GM23338 (cell line): ENCODE measurements around the gene TTBK1. TPM values are rescaled to one million over a fixed set of nuclear protein-coding genes. Genes with fewer than 3 reads are reported as not detected.

Source experiments
- ATAC-seq: fragments of 200-7000 bp; cut with Tn5 transposase; 3 replicates; pipeline ENCODE4 v1.9.1; 2020
- DNase-seq: peaks from one replicate; pipeline ENCODE4 v3.0.0-alpha.2; 2015; ENCODE audit warnings: low spot score
- H2AFZ ChIP-seq: fragments of 200-600 bp; sonication (generic); 2 replicates; pipeline ENCODE4 v1.8.0; 2016; ENCODE audit warnings: antibody characterized with exemption, mild to moderate bottlenecking, moderate library complexity
- H3F3A ChIP-seq: fragments of 200-600 bp; sonication (generic); replicated peaks from 2 replicates; pipeline ENCODE4 v1.8.0; 2017; ENCODE audit warnings: antibody characterized with exemption, mixed run types, low read depth
- H3K27ac ChIP-seq: fragments of 200-600 bp; sonication (generic); 2 replicates; pipeline ENCODE4 v1.6.1; 2016; ENCODE audit warnings: low read depth
- H3K27me3 ChIP-seq: fragments of 200-600 bp; sonication (generic); 2 replicates; pipeline ENCODE4 v1.8.0; 2016; ENCODE audit warnings: mild to moderate bottlenecking, mixed run types, moderate library complexity; ENCODE audit not compliant: insufficient read depth
- H3K36me3 ChIP-seq: fragments of 200-600 bp; sonication (generic); 2 replicates; pipeline ENCODE4 v1.8.0; 2016; ENCODE audit warnings: mild to moderate bottlenecking; ENCODE audit not compliant: insufficient read depth
- H3K4me1 ChIP-seq: fragments of 200-600 bp; sonication (generic); 2 replicates; pipeline ENCODE4 v1.8.0; 2016; ENCODE audit warnings: mild to moderate bottlenecking, moderate library complexity; ENCODE audit not compliant: insufficient read depth
- H3K4me2 ChIP-seq: fragments of 200-600 bp; sonication (generic); 2 replicates; pipeline ENCODE4 v1.7.1; 2017; ENCODE audit warnings: mixed run types
- H3K4me3 ChIP-seq: fragments of 200-600 bp; sonication (generic); 2 replicates; pipeline ENCODE4 v1.6.1; 2016; ENCODE audit warnings: mixed run types
- H3K79me2 ChIP-seq: fragments of 200-600 bp; sonication (generic); replicated peaks from 2 replicates; pipeline ENCODE4 v1.8.0; 2017; ENCODE audit warnings: mild to moderate bottlenecking; ENCODE audit not compliant: insufficient read depth
- H3K9me2 ChIP-seq: fragments of 200-600 bp; sonication (generic); 2 replicates; pipeline ENCODE4 v1.8.0; 2017; ENCODE audit not compliant: insufficient read depth
- H4K20me1 ChIP-seq: fragments of 200-600 bp; sonication (generic); replicated peaks from 2 replicates; pipeline ENCODE4 v1.8.0; 2017; ENCODE audit warnings: mild to moderate bottlenecking; ENCODE audit not compliant: insufficient read depth
- H3K27ac Mint-ChIP-seq: 2 replicates; pipeline ENCODE4 v1.8.0; 2020; ENCODE audit warnings: inconsistent platforms, mild to moderate bottlenecking, moderate library complexity, mixed read lengths
- H3K27me3 Mint-ChIP-seq: 3 replicates; pipeline ENCODE4 v1.8.0; 2022; ENCODE audit warnings: low read depth, mild to moderate bottlenecking, moderate library complexity, mixed read lengths, inconsistent platforms; ENCODE audit not compliant: insufficient read depth, poor library complexity
- H3K36me3 Mint-ChIP-seq: 3 replicates; pipeline ENCODE4 v1.8.0; 2021; ENCODE audit warnings: low read depth, mild to moderate bottlenecking, inconsistent platforms, moderate library complexity, mixed read lengths
- H3K4me1 Mint-ChIP-seq: 3 replicates; pipeline ENCODE4 v1.8.0; 2020; ENCODE audit warnings: mild to moderate bottlenecking, inconsistent platforms, mixed read lengths
- H3K4me3 Mint-ChIP-seq: 3 replicates; pipeline ENCODE4 v1.8.0; 2021; ENCODE audit warnings: moderate library complexity, mild to moderate bottlenecking, inconsistent platforms, mixed read lengths
- H3K9me3 Mint-ChIP-seq: 3 replicates; pipeline ENCODE4 v1.8.0; 2020; ENCODE audit warnings: moderate library complexity, mild to moderate bottlenecking, inconsistent platforms, mixed read lengths
- CREB1 ChIP-seq: fragments of 250-450 bp; sonication (Bioruptor Pico); IDR thresholded peaks from 2 replicates; pipeline ENCODE4 v1.5.0; 2020; ENCODE audit warnings: low read depth, mild to moderate bottlenecking, moderate library complexity
- ETS1 ChIP-seq: IDR thresholded peaks from 2 replicates; pipeline ENCODE4 v1.6.1; 2016; ENCODE audit warnings: antibody characterized with exemption
- EZH2phosphoT487 ChIP-seq: fragments of 200-600 bp; sonication (generic); IDR thresholded peaks from one replicate; pipeline ENCODE4 v1.8.1; 2018; ENCODE audit warnings: antibody characterized with exemption; ENCODE audit not compliant: unreplicated experiment
- JUNB ChIP-seq: IDR thresholded peaks from one replicate; pipeline ENCODE4 v1.6.1; 2016; ENCODE audit warnings: antibody characterized with exemption; ENCODE audit not compliant: unreplicated experiment
- NANOG ChIP-seq: IDR thresholded peaks from 2 replicates; pipeline ENCODE4 v1.6.1; 2016; ENCODE audit warnings: antibody characterized with exemption, borderline replicate concordance
- STAT1 ChIP-seq: IDR thresholded peaks from one replicate; pipeline ENCODE4 v1.6.1; 2016; ENCODE audit warnings: antibody characterized with exemption; ENCODE audit not compliant: unreplicated experiment
- ZNF114 ChIP-seq: fragments of 250-450 bp; sonication (Bioruptor Pico); IDR thresholded peaks from 2 replicates; pipeline ENCODE4 v1.5.0; 2020; ENCODE audit warnings: mild to moderate bottlenecking, moderate library complexity
- ZNF331 ChIP-seq: fragments of 250-450 bp; sonication (Bioruptor Pico); IDR thresholded peaks from 2 replicates; pipeline ENCODE4 v1.5.0; 2020; ENCODE audit warnings: low read depth, mild to moderate bottlenecking, moderate library complexity
- ZNF462 ChIP-seq: fragments of 250-450 bp; sonication (Bioruptor Pico); IDR thresholded peaks from 2 replicates; pipeline ENCODE4 v1.5.0; 2020; ENCODE audit warnings: mild to moderate bottlenecking, moderate library complexity
- polyA plus RNA-seq: library from polyadenylated mRNA; unstranded; fragments of >200 nt; fragmentation: Nextera tagmentation; extraction: Ambion mirVana; gene quantifications from 2 replicates; pipeline ENCODE4 v1.2.1, GENCODE V29; 2016
- total RNA-seq: library from RNA; depleted of rRNA; stranded (reverse); fragments of >200 nt; shearing (Covaris generic); gene quantifications from 2 replicates; pipeline ENCODE4 v1.2.3, GENCODE V29; 2014

The TTBK1 gene
- total and polyA plus RNA-seq, 2 experiments from 2014 or later, result 0.29 to 1.1 TPM

GRCh38 chr6:43204271-43205105, 38.8 kb upstream of the TTBK1 start (continued):
- no peak for TF ChIP-seq ZNF462
- TF ChIP-seq ZNF114, result no peak
- no peak for TF ChIP-seq NANOG
- no peak for TF ChIP-seq JUNB
- TF ChIP-seq CREB1 (CRISPR knock-in tag), result no peak
- no peak for TF ChIP-seq EZH2phosphoT487
- no peak for TF ChIP-seq ETS1

DNA sequence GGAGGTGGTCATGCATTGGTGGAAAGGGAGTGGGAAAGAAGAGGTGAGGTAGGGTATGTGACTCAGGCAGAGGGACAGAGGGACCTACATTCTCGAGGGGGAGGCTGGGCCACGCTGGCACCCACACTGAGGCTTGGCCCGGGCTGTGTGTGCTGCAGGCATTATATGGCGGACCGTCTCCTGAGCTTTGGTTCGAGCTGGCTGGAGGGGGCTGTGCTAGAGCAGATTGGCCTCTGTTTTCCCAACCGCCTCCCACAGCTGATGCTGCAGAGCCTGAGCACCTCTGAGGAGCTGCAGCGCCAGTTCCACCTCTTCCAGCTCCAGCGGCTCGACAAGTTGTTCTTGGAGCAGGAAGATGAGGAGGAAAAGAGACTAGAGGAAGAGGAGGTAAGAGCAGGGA, 37.4 kb upstream of the TTBK1 start:
- Histone ChIP-seq H3K9me2 (no peaks in the 10 kb centered on the region), H3K27me3 (no peaks in the 10 kb centered on the region), H2AFZ (no peak overlapping the region), H3F3A (no peaks in the 10 kb centered on the region), H3K27ac (no peak overlapping the region), H4K20me1 (no peaks in the 10 kb centered on the region), H3K4me3 (no peak overlapping the region), H3K79me2 (no peaks in the 10 kb centered on the region), H3K4me2 (no peak overlapping the region), H3K36me3 (no peaks in the 10 kb centered on the region), H3K4me1 (no peaks in the 10 kb centered on the region)
- no peak for DNase-seq
- ATAC-seq, result no peak
- H3K27me3 Mint-ChIP-seq, result peaks cover 8% of the 10 kb centered on the region
- H3K4me3 Mint-ChIP-seq, result no peak overlapping the region
- H3K36me3 Mint-ChIP-seq, result no peaks in the 10 kb centered on the region
- no peaks in the 10 kb centered on the region for H3K9me3 Mint-ChIP-seq
- no peak overlapping the region; the same call in 1 of the 2 replicates for H3K27ac Mint-ChIP-seq
- H3K4me1 Mint-ChIP-seq, result no peaks in the 10 kb centered on the region; the same call in 1 of the 3 replicates
- TF ChIP-seq EZH2phosphoT487 (no peak), CREB1 (CRISPR knock-in tag) (no peak), ZNF331 (no peak), STAT1 (no peak), JUNB (no peak), ETS1 (no peak)
